Right cardiac atrium (tissue), 5 donors: Measurements from ENCODE around the gene PTN. TPM values are rescaled to one million over a fixed set of nuclear protein-coding genes. Genes with fewer than 3 reads are reported as not detected.
"Not testable (repeated sequence)": the region's sequence is repeated elsewhere in the genome, so short reads cannot be mapped to it uniquely, and the experiment has no call there.

Experiments
- ATAC-seq, 2 donors: fragments of 200-7000 bp; cut with Tn5 transposase; one replicate each; pipeline versions ENCODE4 v1.8.0 to v1.9.1; 2020; ENCODE audit warnings: moderate library complexity in 2 of 2, mild to moderate bottlenecking in 1 of 2
- DNase-seq, 3 donors: peaks; one replicate each; pipeline ENCODE4 v3.0.0-alpha.2; 2020
- H3K27ac ChIP-seq: one replicate; pipeline ENCODE4 v1.5.1; 2013; ENCODE audit warnings: mild to moderate bottlenecking, low read length, control low read depth, moderate library complexity
- H3K27me3 ChIP-seq: one replicate; pipeline ENCODE4 v1.6.1; 2013; ENCODE audit not compliant: control insufficient read depth, insufficient read depth
- H3K4me1 ChIP-seq: one replicate; pipeline ENCODE4 v1.6.1; 2013; ENCODE audit warnings: low read length; ENCODE audit not compliant: control insufficient read depth, insufficient read depth
- H3K4me3 ChIP-seq: one replicate; pipeline ENCODE4 v1.5.1; 2013; ENCODE audit warnings: low read length, control low read depth
- H3K9me3 ChIP-seq: one replicate; pipeline ENCODE4 v1.6.1; 2013; ENCODE audit warnings: low read length; ENCODE audit not compliant: control insufficient read depth
- WGBS: extraction: QIAGEN DNeasy Blood & Tissue Kit; methylation state at CpG from one replicate; pipeline ENCODE4 v1.1.7; 2013; 5-methylcytosine and 5-hydroxymethylcytosine counted together
- intact Hi-C, 4 donors: fragments of 100-400 bp; cut with DNase I; formaldehyde crosslinking; loops; one replicate each; pipeline versions ENCODE4 v1.11.0 to v1.14.0; 2022 to 2023
- polyA plus RNA-seq: library from polyadenylated mRNA; stranded (reverse); fragments of 200-250 nt; gene quantifications from one replicate; pipeline ENCODE4 v1.2.3, GENCODE V29; 2013
- total RNA-seq, 4 donors: library from RNA; stranded (reverse); fragmentation: NEBNext Ultra II Directional; extraction: Animal tissue kit (Norgen Biotek cat#: 25700); gene quantifications; one replicate each; pipeline ENCODE4 v1.2.1, GENCODE V29; 2021
- donor health status: healthy with polysubstance abuse.
- donor health status: DM: no; HTN: yes; CAD: no.
- donor health status: DM: no; HTN: no; CAD: no.
- donor health status: DM: no; HTN: yes; CAD: no; lungs with severe emphysema.
- donor health status: DM: yes; HTN: yes; CAD: no.

The PTN gene
- total and polyA plus RNA-seq, 5 donors: 9.6 to 51.0 (median 19.7) TPM

DNA sequence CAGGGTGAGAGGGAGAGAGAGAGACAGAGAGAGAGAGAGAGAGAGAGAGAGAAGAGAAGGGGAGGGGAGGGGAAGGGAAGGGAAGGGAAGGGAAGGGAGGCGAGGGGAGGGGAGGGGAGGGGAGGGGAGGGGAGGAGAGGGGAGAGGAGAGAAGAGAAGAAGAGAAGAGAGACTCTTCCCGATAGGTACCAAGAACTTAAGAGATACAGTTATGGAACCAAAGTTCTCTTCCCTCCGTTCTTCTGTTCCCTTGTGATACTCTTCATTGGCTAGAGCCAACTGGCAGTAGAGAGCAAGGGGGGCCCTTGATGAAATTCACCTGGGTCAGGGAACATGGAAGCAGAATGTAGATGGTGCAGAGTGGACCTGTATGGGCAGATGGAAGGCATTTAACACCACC is 122.1 kb downstream of the PTN start:
- ATAC-seq: no peak
- Histone ChIP-seq H3K9me3 (no peaks in the 10 kb centered on the region), H3K4me3 (no peak overlapping the region), H3K27ac (no peak overlapping the region), H3K27me3 (no peaks in the 10 kb centered on the region), H3K4me1 (no peaks in the 10 kb centered on the region)
- intact Hi-C loops: no loop called here
- WGBS: 86% methylated on average over 2 of the region's 3 CpGs
- no peak for DNase-seq

DNA sequence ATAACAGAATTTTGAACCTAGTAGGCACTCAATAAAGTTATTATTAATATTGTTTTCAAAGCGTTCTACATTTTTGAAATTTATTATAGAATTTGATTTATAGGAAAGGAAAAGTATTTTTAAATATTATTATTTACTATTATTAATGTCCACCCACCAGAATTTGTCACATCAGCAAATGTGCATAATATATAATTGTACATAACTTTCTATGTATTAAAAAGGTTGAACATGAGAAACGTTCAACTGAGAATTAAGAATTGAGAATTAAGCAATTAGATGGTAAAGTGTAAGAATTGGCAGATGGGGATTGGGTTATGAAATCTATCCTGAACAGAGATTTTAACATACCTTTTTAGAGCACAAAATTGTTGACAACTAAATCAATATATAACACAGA is 129.8 kb downstream of the PTN start:
- no peak overlapping the region for H3K4me3 ChIP-seq
- ATAC-seq (no peak), DNase-seq (no peak)
- no peak overlapping the region for H3K27ac ChIP-seq
- no peaks in the 10 kb centered on the region for H3K4me1 ChIP-seq
- H3K9me3 ChIP-seq: no peaks in the 10 kb centered on the region
- 88% methylated on average over 2 of the region's 2 CpGs for WGBS
- no peaks in the 10 kb centered on the region for H3K27me3 ChIP-seq
- intact Hi-C loops: no loop called here

DNA sequence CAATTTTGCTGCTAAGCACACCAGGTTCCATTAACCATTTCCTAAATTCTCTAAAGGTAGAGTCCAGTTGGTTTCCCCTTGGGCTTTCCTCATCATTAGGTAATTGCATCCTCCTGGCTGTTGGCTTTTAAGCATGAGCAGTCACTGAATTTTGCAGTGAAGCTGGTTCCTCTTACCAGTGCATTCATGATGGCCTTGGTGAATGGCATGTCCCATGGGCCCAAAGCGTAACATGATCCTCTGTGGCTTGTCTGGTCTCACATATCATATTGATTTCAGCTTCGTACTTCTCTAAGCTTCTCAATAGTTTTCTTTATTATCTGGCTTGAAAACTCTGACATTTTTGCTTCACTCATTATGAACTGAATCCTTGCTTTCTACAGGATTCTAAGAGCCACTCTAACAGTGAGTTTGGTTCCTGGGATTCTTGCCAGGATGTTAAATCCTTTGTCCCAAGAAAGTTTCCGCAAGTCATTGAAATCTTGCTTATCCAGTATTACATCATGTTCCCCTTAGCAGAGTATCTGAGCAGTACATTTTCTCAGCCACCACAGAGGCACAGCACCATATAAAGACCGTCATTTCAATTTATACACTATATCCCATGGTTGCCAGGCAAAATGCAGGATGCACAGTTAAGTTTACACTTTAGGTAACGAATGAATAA is 134.2 kb downstream of the PTN start:
- no peaks in the 10 kb centered on the region for H3K4me1 ChIP-seq
- no peaks in the 10 kb centered on the region for H3K27me3 ChIP-seq
- 63% methylated on average over 5 of the region's 5 CpGs for WGBS
- intact Hi-C loops: no loop called here
- H3K9me3 ChIP-seq: no peaks in the 10 kb centered on the region
- no peak overlapping the region for H3K27ac ChIP-seq
- H3K4me3 ChIP-seq: no peak overlapping the region
- no peak for DNase-seq
- ATAC-seq: no peak

DNA sequence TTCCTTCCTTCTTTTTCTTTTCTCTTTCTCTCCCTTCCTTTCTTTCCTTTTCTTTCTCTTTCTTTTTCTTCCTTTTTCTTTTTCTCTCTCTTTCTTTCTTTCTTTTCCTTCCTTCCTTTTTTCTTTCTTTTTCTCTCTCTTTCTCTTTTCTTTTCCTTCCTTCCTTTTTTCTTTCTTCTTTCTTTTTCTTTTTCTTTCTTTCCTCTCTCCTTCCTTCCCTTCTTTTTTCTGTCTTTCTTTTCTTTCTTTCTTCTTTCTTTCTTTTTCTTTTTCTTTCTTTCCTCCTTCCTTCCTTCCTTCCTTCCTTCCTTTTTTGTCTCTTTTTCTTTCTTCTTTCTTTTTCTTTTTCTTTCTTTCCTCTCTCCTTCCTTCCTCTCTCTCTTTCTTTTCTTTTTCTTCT is 136.8 kb downstream of the PTN start:
- H3K9me3 ChIP-seq: no peaks in the 10 kb centered on the region
- no peak overlapping the region for H3K27ac ChIP-seq
- intact Hi-C loops: no loop called here
- ATAC-seq (no peak), DNase-seq (no peak)
- no peak overlapping the region for H3K4me3 ChIP-seq
- H3K4me1 ChIP-seq: no peaks in the 10 kb centered on the region
- H3K27me3 ChIP-seq: no peaks in the 10 kb centered on the region

DNA sequence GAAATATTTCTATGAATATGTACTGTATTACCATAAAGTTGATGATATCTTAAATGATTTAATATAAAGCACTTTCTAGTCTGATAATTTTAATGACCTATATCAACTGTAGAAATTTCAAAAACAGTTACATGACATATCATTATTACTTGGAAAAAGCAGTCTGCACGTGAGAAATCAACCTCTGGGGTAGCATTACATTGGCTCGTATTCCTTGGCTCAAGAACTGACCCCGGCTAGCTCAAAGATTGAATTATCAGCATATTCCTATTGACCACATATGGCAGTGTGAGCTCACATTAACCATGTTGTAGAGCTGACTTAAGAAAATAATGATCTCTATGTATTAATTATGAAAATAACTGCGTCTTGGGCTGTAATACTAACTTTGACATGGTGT is 139.3 kb downstream of the PTN start:
- Histone ChIP-seq H3K4me1 (no peaks in the 10 kb centered on the region), H3K9me3 (no peaks in the 10 kb centered on the region), H3K4me3 (no peak overlapping the region), H3K27ac (no peak overlapping the region), H3K27me3 (no peaks in the 10 kb centered on the region)
- DNase-seq (no peak), ATAC-seq (no peak)
- 61% methylated on average over 4 of the region's 4 CpGs for WGBS
- intact Hi-C loops: no loop called here

DNA sequence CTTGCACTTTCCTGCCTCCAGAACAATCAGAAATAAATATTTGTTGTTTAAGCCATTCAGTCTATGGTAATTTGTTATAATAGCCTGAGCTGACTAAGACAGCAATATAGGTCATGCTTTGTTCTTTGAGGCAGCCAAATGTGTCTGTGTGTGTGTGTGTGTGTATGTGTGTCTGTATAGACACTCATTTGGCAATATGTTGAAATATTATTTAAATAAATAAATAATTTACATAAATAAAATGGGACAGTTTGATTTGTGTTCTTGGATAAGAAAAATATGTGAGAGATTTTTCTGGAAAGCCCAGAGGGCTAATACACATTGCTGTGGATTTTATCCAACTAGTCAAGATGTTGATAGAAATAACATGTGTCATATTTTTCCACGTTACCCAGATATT is 140.2 kb downstream of the PTN start:
- no peak overlapping the region for H3K4me3 ChIP-seq
- H3K27me3 ChIP-seq: no peaks in the 10 kb centered on the region
- H3K27ac ChIP-seq: no peak overlapping the region
- intact Hi-C loops: no loop called here
- 20% methylated on average over 1 of the region's 1 CpG for WGBS
- no peaks in the 10 kb centered on the region for H3K4me1 ChIP-seq
- no peak for DNase-seq
- no peaks in the 10 kb centered on the region for H3K9me3 ChIP-seq
- ATAC-seq: no peak

DNA sequence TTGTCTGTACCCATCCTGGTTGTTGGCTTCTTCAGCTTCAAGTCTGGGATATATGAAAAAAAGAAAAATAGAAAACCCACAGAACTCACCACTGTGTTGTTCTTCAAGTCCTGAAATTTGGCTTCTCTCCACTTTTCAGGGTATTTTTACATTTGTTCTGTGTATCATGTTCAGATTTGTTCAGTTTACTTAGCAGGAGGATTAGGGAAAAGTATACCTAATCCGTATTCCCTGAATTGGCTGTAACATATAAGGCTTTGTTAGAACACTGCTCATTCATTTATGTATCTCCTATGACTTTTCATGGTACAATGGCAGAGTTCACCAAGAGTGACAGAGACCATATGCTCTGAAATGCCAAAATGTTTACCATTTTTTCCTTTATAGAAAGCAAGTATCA is 146.9 kb downstream of the PTN start:
- DNase-seq (no peak), ATAC-seq (no peak)
- no peak overlapping the region for H3K27ac ChIP-seq
- 62% methylated on average over 1 of the region's 1 CpG for WGBS
- H3K4me1 ChIP-seq: no peaks in the 10 kb centered on the region
- H3K27me3 ChIP-seq: no peaks in the 10 kb centered on the region
- H3K4me3 ChIP-seq: no peak overlapping the region
- no peaks in the 10 kb centered on the region for H3K9me3 ChIP-seq
- intact Hi-C loops: no loop called here

DNA sequence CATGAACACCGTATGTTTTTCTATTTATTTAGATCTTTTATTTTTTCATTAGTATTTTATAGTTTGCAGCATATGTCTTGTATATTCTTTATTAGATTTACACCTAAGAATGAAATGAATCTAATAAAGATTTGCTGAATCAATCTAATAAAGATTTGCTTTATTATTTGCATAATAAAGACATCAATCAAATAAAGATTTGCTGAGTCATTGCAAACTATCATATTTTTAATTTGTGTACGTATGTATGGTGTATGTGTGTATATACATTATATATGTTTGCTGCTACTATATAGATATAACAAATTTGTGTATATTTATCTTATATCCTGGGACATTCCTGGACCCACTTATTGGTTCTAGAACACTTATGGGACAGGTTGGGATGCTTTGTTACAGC is 147.5 kb downstream of the PTN start:
- no peaks in the 10 kb centered on the region for H3K27me3 ChIP-seq
- no peaks in the 10 kb centered on the region for H3K9me3 ChIP-seq
- DNase-seq: no peak
- no peaks in the 10 kb centered on the region for H3K4me1 ChIP-seq
- 88% methylated on average over 2 of the region's 2 CpGs for WGBS
- intact Hi-C loops: no loop called here
- ATAC-seq: no peak
- no peak overlapping the region for H3K27ac ChIP-seq
- H3K4me3 ChIP-seq: no peak overlapping the region

DNA sequence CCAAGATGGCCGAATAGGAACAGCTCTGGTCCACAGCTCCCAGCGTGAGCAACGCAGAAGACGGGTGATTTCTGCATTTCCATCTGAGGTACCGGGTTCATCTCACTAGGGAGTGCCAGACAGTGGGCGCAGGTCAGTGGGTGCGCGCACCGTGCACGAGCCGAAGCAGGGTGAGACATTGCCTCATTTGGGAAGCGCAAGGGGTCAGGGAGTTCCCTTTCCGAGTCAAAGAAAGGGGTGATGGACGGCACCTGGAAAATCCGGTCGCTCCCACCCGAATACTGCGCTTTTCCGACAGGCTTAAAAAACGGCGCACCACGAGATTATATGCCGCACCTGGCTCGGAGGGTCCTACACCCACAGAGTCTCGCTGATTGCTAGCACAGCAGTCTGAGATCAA is 161.9 kb downstream of the PTN start:
- H3K4me1 ChIP-seq, DNase-seq, H3K27ac ChIP-seq, H3K27me3 ChIP-seq, H3K9me3 ChIP-seq, intact Hi-C loops, ATAC-seq, H3K4me3 ChIP-seq: not testable (repeated sequence)
- WGBS: 88% methylated on average over 24 of the region's 25 CpGs
